ENCODE results near the gene AHCY. TPM values are rescaled to one million over a fixed set of nuclear protein-coding genes. Genes with fewer than 3 reads are reported as not detected.
"Not testable (repeated sequence)": the region's sequence is repeated elsewhere in the genome, so short reads cannot be mapped to it uniquely, and the experiment has no call there.

AHCY gene
- 120 TPM for polyA plus RNA-seq (2013, experiment 1 of 2; ENCODE audit: insufficient read length)
- polyA plus RNA-seq (2013, experiment 2 of 2; ENCODE audit: insufficient read length): 94.1 TPM

DNA sequence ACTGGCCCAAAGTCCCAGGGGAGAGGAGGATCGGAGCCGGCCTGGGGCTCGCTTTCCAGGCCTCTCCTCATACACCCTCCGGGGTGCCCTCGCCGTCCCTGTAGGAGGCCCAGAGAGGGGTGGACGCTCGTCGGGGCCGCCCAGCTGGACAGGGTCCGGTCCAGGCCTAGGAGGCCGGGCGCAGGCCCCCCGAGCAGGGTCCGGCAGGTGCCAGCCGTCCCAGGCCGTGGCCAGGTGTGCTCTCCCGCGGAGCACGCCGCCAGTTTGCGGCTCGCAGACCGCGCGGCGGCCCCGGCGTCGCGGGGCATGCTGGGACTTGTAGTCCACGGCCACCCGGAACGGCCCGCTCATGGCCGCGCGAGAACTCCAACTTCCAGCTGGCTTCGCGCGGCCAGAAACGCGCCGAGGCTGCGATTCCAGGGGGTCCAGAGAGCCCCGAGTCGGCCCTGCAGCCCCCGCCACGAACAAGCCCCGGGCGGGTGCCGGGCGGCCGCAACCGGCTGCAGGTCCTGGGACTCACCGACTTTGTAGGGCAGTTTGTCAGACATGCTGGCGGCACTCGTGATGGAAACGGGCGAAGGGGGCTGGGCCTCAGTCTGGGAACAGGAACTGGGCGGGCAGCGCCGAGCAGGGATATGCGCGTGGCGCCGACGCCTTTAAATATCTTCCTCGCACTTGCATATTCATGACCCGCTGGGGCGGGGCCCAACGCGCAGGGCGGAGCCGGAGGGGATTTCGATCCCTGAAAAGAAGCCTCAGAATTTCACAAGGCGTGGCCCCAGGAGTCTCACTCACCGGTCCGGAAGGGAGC, at the start of gene AHCY:
AHCY (minus strand) TSS at position 633 of the 811 bp plus-strand sequence; CDS start at position 548, 85 bp downstream.
- peak; percentile 96 for DNase-seq

DNA sequence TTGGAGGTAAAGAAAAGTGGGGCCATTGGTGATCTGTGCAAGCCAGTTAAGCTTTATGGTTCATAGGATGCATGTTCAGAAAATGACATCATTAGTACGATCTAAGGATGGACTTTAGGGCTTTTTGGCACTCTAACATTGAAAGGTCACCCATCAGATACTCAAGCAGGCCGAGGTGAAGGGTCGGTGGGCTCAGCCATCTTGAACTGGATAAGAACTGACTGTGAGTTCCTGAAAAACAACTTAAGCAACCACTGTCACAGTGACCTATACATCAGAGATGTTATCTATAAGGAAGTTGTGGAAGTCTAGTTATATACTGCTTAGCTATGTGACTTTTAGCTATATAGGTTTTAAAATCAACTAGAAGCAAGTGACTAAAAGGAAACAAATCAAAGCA, 46.9 kb upstream of the AHCY start:
- no peak for DNase-seq

DNA sequence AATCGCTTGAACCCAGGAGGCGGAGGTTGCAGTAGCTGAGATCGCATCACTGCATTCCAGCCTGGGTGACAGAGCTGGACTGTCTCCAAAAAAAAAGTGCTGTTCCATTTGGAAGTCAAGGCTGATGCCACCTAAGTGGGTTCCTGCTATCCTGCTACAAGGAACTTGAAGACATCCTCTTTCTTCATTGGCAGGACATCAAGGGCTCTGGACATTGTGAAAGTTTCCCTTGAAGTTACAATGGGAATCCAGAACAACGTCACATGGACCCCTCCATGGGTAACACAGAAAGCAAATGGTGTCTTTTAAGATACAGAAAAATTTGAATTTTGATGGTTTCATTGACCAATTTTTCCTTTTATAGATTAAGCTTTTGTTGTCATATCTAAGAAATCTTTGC, 44.4 kb upstream of the AHCY start:
- DNase-seq: no peak

DNA sequence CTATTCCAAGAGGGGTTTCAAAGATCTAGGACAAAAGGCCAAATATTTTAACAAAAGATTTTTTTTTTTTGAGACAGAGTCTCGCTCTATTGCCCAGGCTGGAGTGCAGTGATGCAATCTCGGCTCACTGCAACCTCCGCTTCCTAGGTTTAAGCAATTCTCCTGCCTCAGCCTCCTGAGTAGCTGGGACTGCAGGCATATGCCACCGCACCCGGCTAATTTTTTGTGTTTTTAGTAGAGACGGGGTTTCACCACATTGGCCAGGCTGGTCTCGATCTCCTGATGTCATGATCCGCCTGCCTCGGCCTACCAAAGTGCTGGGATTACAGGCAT, 43.3 kb upstream of the AHCY start:
- not testable (repeated sequence) for DNase-seq

DNA sequence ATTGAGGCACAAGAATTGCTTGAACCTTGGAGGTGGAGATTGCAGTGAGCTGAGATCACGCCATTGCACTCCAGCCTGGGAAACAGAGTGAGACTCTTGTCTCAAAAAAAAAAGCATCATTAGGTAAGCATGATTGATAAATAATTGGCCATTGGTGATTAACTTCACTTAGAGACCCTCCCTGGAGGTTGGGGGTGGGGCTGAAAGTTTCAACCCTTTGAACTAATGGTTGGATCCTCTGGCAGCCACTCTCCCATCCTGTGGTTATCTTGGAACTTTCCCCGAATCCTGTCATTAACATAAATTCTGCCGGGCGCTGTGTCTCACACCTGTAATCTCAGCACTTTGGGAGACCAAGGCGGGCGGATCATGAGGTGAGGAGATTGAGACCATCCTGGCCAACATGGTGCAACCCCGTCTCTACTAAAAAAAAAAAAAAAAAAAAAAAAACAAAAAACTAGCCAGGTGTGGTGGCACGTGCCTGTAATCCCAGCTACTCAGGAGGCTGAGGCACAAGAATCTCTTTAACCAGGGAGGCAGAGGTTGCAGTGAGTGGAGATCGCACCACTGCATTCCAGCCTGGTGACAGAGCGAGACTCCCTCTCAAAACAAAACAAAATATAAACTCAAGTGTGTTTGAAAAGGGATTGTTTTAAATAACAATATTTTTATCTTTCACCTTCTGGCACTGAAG, 42.8 kb upstream of the AHCY start:
- DNase-seq: peak; percentile 32

DNA sequence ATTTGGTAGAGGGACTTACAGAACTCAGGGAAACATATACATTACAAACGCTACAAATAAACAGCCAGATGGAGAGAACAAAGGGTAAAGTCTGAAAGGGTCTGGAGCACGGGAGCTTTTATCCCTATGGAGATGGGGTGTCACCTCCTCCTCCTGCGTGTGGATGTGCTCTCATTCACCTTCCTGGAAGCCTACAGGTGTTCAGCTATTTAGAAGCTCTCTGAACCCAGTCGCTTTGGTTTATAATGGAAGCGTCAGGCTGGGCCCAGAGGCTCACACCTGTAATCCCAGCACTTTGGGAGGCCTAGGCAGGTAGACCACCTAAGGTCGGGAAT, 42.2 kb upstream of the AHCY start:
- no peak for DNase-seq

DNA sequence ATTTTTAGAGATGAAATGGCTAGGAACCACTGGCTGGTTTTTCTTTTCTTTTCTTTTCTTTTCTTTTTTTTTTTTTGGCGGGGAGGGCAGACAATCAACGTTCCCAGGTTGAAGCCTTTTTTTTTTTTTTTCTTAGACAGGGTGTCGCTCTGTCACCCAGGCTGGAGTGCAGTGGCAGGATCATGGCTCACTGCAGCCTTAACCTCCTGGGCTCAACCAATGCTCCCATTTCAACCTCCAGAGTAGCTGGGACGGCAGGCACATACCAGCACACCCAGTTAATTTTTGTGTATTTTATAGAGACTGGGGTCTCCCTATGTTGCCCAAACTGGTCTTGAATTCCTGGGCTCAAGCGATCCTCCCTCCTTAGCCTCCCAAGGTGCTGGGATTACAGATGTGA, 41.1 kb upstream of the AHCY start:
- no peak for DNase-seq

DNA sequence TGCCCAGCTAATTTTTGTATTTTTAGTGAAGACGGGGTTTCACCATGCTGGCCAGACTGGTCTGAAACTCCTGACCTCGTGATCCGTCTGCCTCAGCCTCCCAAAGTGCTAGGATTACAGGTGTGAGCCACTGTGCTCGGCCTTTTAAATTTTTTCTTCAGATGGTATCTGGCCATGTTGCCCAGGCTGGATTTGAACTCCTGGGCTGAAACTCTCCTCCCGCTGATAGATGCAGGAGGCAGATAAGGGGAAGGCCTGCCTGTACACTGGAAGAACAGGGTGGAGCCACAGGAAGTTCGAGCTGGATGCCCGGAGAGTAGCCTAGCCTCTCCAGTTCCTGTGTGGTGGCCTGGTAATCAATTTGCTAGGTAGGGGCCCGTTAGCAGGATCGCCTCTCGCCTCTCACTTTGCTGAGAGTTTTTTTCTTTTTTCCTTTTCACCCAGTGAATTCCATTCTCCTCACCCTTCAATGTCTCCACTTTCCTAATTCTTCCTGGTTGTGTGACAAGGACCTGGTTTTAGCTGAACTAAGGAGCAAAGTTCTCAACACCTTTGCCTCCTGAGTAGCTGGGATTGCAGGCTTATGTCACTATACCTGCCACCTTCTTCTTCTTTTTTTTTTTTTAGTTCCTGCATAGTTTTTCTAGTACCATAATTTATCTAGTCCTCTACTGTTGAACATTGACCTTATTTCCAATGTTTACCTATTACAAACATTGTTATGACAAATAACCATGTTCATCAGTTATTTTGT, 40.5 kb upstream of the AHCY start:
- no peak for DNase-seq

DNA sequence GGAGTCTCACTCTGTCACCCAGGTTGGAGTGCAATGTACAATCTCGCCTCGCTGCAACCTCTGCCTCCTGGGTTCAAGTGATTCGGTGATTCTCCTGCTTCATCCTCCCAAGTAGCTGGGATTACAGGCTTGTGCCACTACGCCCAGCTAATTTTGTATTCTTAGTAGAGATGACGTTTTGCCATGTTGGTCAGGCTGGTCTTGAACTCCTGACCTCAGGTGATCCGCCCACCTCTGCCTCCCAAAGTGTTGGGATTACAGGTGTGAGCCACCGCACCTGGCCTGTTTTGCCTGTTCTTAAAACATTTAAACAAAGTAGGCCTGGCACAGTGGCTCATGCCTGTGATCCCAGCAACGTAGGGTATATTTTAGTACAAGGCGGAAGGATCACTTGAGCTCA, 38.0 kb upstream of the AHCY start:
- DNase-seq: not testable (repeated sequence)

DNA sequence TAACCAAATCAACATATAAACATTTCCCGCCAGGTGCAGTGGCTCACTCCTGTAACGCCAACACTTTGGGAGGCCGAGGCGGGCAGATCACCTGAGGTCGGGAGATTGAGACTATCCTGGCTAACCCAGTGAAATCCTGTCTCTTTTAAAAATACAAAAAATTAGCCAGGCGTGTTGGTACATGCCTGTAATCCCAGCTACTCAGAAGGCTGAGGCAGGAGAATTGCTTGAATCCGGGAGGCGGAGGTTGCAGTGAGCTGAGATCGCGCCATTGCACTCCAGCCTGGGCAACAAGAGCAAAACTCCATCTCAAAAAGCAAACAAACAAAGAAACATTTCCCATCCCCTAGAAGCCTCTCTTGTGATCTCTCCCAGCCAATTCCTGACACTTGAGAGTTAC, 37.6 kb upstream of the AHCY start:
- not testable (repeated sequence) for DNase-seq

DNA sequence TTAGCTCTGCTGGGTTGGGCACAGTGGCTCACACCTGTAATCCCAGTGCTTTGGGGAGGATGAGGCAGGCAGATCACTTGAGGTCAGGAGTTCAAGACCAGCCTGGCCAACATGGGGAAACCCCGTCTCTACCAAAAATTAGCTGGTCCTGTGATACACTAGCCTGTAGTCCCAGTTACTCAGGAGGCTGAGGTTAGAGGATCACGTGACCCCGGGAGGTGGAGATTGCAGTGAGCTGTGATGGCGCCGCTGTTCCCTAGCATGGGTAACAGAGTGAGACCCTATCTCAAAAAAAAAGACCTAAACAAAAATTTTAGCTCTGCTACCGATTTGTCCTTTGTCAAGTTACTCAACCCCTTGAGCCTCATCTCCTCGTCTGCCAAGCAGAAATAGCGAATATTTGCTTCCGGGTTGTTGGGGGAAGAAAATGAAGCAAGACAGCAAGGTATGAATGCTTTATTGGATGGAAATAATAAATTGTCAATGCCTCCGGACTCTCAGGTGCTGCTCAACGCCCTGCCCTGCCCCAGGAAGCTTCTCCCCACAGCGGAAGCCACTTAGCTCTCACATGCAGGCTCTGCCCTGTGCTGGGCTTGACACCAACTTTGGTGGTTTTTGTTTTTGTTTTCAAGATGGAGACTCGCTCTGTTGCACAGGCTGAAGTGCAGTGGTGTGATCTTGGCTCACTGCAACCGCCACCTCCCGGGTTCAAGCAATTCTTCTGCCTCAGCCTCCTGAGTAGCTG, 35.0 kb upstream of the AHCY start:
- DNase-seq: no peak

DNA sequence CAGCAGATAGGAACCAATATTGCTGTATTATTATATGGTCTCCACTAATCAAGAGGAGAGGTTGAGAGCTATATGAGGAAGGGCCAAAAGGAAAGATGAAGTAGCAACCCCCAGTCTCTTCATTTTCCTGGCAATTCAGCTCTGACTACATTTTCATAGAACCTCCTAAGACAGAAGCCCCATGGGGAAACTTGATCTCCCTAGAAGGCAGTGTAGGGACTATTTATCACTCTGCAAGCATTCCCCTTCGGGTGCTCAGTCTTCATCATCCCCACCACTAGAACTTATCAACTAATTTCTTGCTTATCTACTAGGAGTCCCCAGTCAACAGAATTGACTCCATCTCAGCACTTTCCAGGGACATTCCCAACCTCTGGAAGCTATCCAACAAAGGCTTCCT, 34.4 kb upstream of the AHCY start:
- DNase-seq: no peak

DNA sequence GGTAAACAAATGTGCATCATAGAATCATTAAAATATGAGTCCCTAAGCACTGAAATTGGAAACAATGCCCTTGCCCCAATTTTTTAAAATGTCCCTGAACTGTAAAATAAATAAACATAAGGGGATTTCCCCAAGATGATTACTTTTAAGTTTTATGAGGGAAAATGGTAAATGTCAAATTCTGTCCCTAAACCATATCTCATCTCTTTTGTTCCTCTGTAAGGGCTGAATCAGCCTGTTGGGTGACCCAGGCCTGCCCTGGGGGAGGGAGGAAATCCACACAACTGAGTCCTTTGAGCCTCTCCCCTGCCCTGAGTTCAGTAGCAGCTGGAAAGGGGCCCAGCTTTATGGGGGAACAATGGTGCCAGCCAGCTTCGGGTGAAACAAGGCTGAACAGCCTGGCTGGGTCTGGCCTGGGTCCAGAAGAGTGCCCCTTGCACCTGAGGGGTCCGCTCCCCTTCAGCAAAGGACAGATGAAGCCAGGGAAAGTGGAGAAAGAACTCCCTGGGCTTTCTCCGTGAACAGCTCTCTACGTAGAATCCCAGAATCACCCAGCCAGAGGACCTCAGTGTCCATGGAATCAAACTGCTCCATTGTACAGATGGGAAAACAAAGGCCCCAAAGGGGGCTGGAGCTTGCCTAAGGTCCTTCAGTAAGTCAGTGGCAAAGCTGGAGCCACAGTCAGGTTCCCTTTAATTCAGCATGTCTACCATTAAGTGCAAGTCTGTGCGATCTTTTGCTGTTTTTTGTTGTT, 31.7 kb upstream of the AHCY start:
- no peak for DNase-seq

DNA sequence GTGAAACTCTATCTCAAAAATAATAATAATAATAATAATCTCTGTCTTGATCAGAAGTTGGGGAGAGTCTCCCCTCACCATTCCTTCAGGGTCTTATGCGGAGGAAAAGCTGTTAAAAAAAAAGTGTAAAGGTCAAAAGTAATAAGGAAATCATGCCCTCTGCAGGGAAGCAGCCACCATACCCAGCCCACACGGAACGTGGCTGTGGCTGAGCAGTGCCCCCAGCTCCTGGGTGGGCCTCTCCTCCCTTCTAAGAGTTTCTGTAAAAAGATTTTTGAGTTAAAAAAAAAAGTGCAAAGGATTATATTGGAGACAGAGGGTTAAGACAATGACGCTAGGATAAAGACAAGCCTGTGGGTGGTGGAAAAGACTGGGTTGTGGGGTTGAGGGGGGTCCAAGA, 30.6 kb upstream of the AHCY start:
- DNase-seq: no peak

DNA sequence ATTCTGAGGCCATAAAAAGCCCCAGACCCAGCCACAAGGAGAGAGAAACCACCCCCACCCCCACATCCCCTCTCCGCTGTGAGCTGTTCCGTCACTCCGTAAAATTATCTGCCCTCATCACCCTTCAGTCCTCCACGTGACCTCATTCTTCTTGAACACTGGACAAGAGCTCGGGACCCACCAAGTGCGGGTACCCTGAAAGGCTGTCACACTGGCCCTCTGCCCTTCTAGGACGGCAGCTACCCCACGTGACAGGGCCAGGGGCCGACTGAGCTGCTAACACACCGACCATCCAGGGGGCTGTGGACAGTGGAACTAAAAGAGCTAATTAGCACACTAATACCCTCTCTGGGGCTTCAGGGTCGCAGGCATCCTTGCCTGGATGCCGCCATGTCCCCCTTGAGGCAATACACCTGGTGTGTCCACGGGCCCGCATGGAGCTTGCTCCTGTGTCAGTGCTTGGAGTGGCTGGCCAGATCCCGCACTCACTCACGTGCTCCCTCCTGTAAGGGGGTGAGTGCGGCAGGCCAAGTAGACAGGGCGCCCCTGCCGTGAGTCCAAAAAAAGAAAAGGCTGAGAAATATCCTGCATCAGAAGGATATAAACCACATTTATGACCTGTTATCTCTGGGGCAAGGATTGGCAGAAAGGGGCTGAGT, 29.2 kb upstream of the AHCY start:
- DNase-seq: no peak

DNA sequence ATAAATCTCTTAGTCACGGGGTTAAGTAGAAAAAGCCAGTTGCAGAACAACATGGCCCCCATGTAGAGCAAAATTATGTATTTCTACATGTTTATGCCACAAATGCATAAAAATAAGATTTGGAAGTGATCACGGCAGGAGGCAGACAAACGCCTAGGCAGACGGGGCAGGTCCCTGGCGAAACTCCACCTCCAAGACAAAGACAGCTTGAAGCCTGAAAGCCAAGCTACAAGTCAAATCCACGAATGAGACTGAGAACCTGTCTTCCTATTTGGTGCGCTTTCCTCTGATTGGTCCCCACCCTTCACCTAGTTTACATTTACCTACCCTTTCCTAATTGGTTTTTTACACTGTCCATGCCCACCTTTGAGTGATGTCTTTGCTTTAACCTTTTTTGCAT, 28.7 kb upstream of the AHCY start:
- DNase-seq: no peak

DNA sequence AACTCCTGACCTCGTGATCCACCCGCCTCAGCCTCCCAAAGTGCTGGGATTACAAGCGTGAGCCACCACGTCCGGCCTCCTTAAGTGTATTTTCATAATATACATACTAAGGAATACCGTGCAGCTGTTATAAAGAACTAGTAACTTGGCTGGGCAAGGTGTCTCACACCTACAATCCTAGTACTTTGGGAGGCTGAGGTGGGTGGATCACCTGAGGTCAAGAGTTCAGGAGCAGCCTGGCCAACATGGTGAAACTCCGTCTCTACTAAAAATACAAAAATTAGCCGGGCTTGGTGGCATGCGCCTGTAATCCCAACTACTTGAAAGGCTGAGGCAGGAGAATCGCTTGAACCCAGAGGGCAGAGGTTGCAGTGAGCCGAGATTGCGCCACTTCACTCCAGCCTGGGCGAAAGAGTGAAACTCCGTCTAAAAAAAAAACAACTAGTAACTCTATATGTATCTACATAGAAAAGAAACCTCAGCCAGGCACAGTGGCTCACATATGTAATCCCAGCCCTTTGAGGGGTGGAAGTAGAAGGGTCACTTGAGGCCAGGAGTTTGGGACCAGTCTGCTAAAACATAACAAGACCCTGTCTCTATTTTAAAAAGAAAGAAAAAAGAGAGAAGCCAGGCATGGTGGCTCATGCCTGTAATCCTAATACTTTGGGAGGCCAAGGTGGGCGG, 27.8 kb upstream of the AHCY start:
- DNase-seq: not testable (repeated sequence)

DNA sequence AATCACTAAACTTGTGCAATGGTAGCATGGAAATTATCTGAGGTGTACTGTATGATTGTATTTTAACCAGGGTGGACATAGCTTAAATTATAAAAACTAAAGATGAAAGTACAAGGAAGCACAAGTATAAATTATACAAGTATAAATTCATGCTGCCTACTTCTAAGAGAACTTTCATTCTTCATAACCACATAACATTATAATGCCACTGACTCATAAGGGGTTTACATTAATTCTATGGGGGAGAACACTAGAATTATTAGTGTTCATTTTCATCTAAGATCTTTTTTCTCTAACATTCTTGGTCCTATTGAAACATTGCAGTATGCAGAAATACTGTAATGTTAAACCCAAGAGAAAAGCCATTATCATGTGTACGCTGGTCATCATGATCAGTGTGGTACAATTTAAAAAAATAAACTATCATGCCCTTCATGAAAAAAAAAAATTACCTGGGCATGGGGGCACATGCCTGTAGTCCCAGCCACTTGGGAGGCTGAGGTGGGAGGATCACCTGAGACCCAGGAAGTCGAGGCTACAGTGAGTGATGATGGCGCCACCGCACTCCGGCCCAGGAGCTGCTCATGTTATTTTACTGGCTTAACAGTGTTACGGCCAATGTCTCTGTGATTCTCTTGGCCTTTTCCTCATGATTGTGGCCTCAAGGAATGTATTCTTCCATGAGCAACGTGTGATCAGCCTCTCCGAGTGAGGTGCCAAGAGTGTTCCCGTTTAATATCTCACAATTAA, 25.9 kb upstream of the AHCY start:
- DNase-seq: peak; percentile 24

DNA sequence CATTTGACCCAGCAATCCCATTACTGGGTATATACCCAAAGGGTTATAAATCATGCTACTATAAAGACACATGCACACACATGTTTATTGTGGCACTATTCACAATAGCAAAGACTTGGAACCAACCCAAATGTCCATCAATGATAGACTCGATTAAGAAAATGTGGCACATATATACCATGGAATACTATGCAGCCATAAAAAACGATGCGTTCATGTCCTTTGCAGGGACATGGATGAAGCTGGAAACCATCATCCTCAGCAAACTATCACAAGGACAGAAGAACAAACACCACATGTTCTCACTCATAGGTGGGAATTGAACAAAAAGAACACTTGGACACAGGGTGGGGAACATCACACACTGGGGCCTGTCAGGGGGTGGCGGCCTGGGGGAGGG, 25.1 kb upstream of the AHCY start:
- DNase-seq: not testable (repeated sequence)

DNA sequence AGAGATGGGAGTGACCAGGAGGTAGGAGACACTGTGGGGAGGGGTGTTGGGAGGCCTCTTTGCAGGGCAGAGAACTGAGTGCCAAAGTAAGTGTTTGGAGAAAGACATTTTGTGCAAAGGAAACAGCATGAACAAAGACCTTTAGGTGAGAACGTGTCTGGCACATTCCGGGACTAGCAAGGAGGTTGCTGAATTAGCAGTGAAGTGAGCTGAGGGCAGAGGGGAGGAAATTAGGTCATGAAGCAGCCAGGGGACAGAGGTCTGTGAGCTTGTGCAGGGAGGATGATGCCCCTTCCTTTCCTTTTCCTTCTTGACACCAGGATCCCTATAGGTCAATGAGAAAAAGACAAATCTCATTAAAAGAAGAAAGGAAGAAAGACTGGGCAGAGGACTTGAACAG, 21.4 kb upstream of the AHCY start:
- DNase-seq: no peak

Measured in fibroblast of skin of back (primary cell).